Measurements from ENCODE around the gene KAZN.

The KAZN gene

GRCh38 chr1:15007368-15007767 lies 408.9 kb downstream of the KAZN start:
- no peak for DNase-seq (ENCODE audit: low read depth in 2 of 2)

GRCh38 chr1:15007842-15008241 lies 409.4 kb downstream of the KAZN start:
- no peak for DNase-seq (ENCODE audit: low read depth in 2 of 2)

- no peak for DNase-seq (ENCODE audit: low read depth in 2 of 2)
Measured at GRCh38 chr1:15008783-15009729, 410.6 kb downstream of the KAZN start.

GRCh38 chr1:15011160-15011559 lies 412.7 kb downstream of the KAZN start:
- no peak for DNase-seq (ENCODE audit: low read depth in 2 of 2)

GRCh38 chr1:15011661-15012060 lies 413.2 kb downstream of the KAZN start:
- DNase-seq (ENCODE audit: low read depth in 2 of 2): no peak

GRCh38 chr1:15012822-15013221 lies 414.3 kb downstream of the KAZN start:
- DNase-seq (ENCODE audit: low read depth in 2 of 2): no peak

GRCh38 chr1:15013767-15014166 lies 415.3 kb downstream of the KAZN start:
- no peak for DNase-seq (ENCODE audit: low read depth in 2 of 2)

- DNase-seq (ENCODE audit: low read depth in 2 of 2): no peak
Measured at GRCh38 chr1:15014516-15014915, 416.0 kb downstream of the KAZN start.

GRCh38 chr1:15016001-15016400 lies 417.5 kb downstream of the KAZN start:
- DNase-seq (ENCODE audit: low read depth in 2 of 2): no peak

- no peak for DNase-seq (ENCODE audit: low read depth in 2 of 2)
Measured at GRCh38 chr1:15016526-15016925, 418.0 kb downstream of the KAZN start.

- no peak for DNase-seq (ENCODE audit: low read depth in 2 of 2)
Measured at GRCh38 chr1:15017120-15017519, 418.6 kb downstream of the KAZN start.

- DNase-seq (ENCODE audit: low read depth in 2 of 2): no peak
Measured at GRCh38 chr1:15018767-15019166, 420.3 kb downstream of the KAZN start.

- no peak for DNase-seq (ENCODE audit: low read depth in 2 of 2)
Measured at GRCh38 chr1:15020943-15021745, 422.7 kb downstream of the KAZN start.

- no peak for DNase-seq (ENCODE audit: low read depth in 2 of 2)
Measured at GRCh38 chr1:15022048-15022447, 423.6 kb downstream of the KAZN start.

GRCh38 chr1:15023205-15023604 lies 424.7 kb downstream of the KAZN start:
- DNase-seq (ENCODE audit: low read depth in 2 of 2): no peak

GRCh38 chr1:15023976-15024375 lies 425.5 kb downstream of the KAZN start:
- DNase-seq (ENCODE audit: low read depth in 2 of 2): no peak

GRCh38 chr1:15026117-15026489 lies 427.6 kb downstream of the KAZN start:
- no peak for DNase-seq (ENCODE audit: low read depth in 2 of 2)

- peak in 1 of 2 experiments; percentile 28 for DNase-seq (ENCODE audit: low read depth in 2 of 2)
Measured at GRCh38 chr1:15027515-15027986, 429.1 kb downstream of the KAZN start.

- peak in 1 of 2 experiments; percentile 36 for DNase-seq (ENCODE audit: low read depth in 2 of 2)
Measured at GRCh38 chr1:15028102-15028501, 429.6 kb downstream of the KAZN start.

GRCh38 chr1:15028616-15029015 lies 430.1 kb downstream of the KAZN start:
- DNase-seq (ENCODE audit: low read depth in 2 of 2): no peak

- no peak for DNase-seq (ENCODE audit: low read depth in 2 of 2)
Measured at GRCh38 chr1:15029036-15029435, 430.6 kb downstream of the KAZN start.

GRCh38 chr1:15029786-15030185 lies 431.3 kb downstream of the KAZN start:
- no peak for DNase-seq (ENCODE audit: low read depth in 2 of 2)
